ENCODE measurements around the gene OR2Y1.
"Not testable (repeated sequence)": the region's sequence is repeated elsewhere in the genome, so short reads cannot be mapped to it uniquely, and the experiment has no call there.

The OR2Y1 gene

GRCh38 chr5:180739271-180739670, 587 bp downstream of the OR2Y1 start:
- peak; percentile 3 for DNase-seq (ENCODE audit: low spot score)

GRCh38 chr5:180736536-180736935, 3.3 kb downstream of the OR2Y1 start:
- no peak for DNase-seq (ENCODE audit: low spot score)

- DNase-seq (ENCODE audit: low spot score): no peak
Measured at GRCh38 chr5:180724944-180725343, 14.9 kb downstream of the OR2Y1 start.

DNA sequence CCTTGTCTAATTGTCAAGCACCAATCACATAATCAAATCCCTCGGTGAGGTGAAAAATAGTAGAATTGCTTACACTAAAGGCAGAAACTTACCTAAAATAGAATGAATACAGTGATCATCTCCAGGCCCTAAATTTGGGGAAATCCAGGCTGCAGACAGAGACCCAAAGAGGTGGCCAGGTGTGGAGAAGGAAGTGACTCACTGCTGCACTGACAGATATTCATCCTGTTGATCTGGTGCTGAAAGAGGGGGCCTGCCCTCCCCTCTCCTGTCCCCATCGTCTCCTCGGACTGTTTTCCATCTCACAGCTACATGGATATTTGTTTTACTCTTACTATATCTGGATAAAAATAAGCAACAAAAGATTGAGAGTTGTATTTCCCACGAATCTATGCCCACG, 15.9 kb downstream of the OR2Y1 start:
- DNase-seq (ENCODE audit: low spot score): no peak

DNA sequence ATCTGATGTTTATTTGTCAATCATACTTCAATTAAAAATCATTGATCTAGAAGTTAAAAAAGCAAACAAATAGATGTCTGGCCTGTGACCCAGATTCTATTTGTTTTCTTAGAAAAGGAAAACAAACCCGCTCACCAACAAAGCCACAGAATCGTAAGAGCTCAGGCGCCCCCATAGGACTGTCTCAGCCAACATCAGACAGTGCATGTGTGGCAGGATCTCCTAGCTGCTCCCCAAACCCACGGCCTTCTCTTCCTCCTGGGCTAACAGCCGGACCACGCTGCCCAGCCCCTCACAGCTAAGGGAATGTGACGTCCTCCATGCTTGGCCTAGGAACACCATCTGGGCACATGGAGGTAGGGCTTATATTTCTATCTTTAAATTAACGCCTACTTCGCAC, 19.4 kb downstream of the OR2Y1 start:
- no peak for DNase-seq (ENCODE audit: low spot score)

GRCh38 chr5:180719781-180720180, 20.1 kb downstream of the OR2Y1 start:
- no peak for DNase-seq (ENCODE audit: low spot score)

DNA sequence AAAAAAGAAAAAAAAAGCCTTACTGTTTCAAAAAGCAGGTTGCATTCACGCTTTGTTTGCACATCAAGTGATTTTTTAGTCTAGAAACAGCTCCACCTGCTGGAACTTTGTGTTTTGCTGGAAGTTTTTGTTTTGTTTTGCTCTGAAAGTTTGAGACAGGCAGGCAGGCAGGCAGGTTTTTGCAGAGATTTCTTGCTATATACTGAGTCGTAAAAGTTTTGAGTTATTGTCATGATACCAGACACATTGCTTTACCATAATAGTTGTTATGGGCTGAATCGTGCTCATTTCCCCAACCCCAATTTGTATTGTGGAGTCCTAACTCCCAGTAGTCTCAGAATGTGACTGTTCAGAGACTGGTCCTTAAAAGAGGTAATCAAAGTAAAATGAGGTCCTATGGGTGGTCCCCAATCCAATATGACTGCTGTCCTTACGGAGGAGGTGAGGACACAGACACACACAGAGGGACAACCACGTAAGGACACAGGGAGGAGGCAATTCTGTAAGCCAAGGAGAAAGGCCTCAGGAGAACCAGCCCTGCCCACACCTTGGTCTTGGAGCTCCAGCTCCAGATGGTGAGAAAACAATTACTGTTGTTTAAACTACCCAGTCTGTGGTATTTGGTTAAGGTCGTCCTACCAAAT, 20.9 kb downstream of the OR2Y1 start:
- DNase-seq (ENCODE audit: low spot score): peak; percentile 63

- DNase-seq (ENCODE audit: low spot score): no peak
Measured at GRCh38 chr5:180717989-180718388, 21.9 kb downstream of the OR2Y1 start.

DNA sequence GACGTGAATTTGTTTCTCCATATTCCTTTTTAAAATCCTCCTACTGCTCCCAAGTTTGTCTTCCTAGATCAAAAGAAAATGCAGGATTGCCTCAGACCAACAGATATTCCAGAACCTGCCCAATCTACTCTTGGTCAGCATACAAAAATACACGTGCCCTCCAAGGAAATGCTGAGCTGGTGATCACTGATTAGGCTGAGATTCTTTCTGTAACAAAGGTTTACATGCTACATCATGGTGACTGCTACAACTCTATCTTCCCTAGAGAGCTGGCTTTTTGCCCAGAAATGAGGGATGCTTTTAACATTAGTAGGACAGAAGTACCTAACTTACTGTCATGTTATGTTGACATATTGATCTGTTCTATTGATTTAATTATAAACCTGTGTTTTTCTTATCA, 35.5 kb downstream of the OR2Y1 start:
- peak; percentile 12 for DNase-seq (ENCODE audit: low spot score)

- no peak for DNase-seq (ENCODE audit: low spot score)
Measured at GRCh38 chr5:180703912-180704311, 35.9 kb downstream of the OR2Y1 start.

DNA sequence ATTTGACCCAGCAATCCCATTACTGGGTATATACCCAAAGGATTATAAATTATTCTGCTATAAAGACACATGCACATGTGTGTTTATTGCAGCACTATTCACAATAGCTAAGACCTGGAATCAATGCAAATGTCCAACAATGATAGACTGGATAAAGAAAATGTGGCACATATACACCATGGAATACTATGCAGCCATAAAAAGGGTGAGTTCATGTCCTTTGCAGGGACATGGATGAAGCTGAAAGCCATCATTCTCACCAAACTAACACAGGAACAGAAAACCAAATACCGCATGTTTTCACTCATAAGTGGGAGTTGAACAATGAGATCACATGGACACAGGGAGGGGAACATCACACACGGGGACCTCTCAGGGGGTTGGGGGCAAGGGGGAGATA, 36.5 kb downstream of the OR2Y1 start:
- not testable (repeated sequence) for DNase-seq (ENCODE audit: low spot score)

DNA sequence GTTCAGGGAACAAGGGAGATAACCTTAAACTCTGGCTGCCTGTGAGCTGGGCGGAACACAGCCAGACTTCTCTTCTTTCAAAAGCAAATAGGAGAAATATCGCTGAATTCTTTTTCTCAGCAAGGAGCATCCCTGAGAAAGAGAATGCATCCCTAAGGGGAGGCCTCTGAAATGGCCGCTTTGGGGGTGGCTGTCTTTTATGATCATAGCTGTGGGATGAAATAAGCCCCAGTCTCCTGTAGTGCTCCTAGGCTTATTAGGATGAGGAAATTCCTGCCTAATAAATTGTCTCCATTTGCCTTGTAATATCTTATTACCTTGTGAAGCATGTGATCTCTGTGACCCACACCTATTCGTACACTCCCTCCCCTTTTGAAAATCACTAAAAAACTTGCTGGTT, 39.4 kb downstream of the OR2Y1 start:
- not testable (repeated sequence) for DNase-seq (ENCODE audit: low spot score)

GRCh38 chr5:180699042-180699441, 40.8 kb downstream of the OR2Y1 start:
- no peak for DNase-seq (ENCODE audit: low spot score)

DNA sequence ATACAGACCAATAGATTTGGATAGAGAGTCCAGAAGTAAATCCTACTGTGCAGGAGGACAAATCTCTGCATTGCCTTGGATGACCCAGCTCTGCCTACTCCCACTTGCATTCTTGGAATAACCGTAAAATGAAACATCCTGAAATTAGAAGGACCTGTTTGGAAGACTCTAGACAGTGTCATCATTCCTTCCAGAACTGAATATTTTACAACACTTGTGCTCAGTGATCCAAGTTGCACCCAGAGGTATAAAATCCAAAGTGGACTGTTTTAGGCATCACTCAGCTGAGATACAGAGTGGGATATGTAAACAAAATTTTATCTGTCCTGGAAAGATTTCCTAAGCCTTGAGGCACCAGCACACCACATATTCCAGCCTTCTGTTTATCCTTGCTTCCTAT, 43.7 kb downstream of the OR2Y1 start:
- DNase-seq (ENCODE audit: low spot score): no peak

- no peak for DNase-seq (ENCODE audit: low spot score)
Measured at GRCh38 chr5:180692429-180692828, 47.4 kb downstream of the OR2Y1 start.

GRCh38 chr5:180691046-180691445, 48.8 kb downstream of the OR2Y1 start:
- DNase-seq (ENCODE audit: low spot score): no peak

DNA sequence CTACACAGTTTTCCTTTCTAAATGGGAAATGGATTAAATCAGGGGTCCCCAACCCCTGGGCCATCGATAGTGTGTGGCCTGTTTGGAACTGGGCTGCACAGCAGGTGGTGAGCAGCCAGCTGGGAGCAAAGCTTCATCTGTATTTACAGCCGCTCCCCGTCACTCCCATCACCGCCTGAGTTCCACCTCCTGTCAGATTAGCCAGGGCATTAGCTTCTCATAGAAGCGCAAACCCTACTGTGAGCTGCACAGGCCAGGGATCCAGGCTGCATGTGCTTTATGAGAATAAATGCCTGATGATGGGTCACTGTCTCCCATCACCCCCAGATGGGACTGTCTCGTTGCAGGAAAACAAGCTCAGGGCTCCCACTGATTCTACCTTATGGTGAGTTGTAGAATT, 49.3 kb downstream of the OR2Y1 start:
- no peak for DNase-seq (ENCODE audit: low spot score)

GRCh38 chr5:180689775-180690174, 50.1 kb downstream of the OR2Y1 start:
- DNase-seq (ENCODE audit: low spot score): no peak

All from RKO (cell line).